ENCODE data around the gene CEACAM19.

- TF ChIP-seq CTCF (IDR thresholded peaks at IDR 0.05) (no peak), POLR2A (IDR thresholded peaks at IDR 0.05) (no peak), POLR2AphosphoS5 (IDR thresholded peaks at IDR 0.05) (no peak)
Observed at GRCh38 chr19:44642377-44642776, 28.9 kb upstream of the CEACAM19 start.

Data from gastroesophageal sphincter (tissue), 3 donors.